Hippocampal formation (tissue), 2 donors: ENCODE measurements around the gene LCOR.

Experiments
- DNase-seq, 2 donors: peaks; one replicate each; lab custom pipeline; 2025; lab: John Stamatoyannopoulos, UW

Gene LCOR

DNA sequence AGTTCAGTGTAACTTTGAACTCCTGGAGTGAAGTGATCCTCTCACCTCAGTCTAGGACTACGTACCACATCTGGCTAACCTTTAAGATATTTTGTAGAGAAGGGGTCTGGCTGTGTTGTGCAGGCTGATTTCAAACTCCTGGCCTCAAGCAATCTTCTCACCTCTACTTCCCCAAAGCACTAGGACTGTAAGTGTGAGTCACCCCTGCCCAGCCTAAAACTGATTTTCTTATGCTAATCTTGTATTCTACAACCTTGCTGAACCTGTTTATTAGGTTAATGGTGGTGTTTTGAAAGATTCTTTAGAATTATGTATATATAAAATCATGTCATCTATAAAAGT is 58.0 kb downstream of the LCOR start:
- DNase-seq: no peak

DNA sequence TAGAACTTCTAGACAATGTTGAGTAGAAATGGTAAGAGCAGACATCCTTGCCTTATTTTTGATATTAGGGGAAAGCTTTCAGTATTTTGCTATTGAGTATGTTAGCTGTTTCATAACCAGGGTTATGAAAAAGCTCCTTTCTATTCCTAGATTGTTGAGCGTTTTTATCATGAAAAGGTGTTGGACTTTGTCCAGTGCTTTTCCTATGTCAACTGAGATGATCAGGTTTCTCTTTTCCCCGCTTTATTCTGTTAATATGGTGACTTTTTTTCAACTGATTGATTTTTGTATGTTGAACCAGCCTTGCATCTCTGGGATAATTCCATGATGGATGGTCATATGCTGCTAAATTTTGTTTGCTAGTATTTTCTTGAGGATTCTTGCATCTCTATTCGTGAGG is 58.5 kb downstream of the LCOR start:
- DNase-seq: no peak

DNA sequence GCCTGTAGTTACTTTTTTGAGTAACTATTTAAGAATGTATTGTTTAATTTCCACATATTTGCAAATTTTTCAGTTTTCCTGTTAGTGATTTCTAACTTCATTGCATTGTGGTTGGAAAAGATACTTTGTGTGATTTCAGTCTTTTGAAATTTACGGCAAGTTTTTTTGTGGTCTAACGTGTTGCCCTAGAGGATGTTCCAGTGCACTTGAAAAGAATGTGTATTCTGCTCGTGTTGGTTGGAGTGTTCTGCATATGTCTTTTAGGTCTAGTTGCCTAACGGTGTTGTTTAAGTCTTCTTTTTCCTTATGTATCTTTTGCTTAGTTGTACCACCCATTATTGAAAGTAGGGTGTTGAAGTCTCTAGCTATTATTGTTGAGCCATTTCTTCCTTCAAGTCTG is 59.7 kb downstream of the LCOR start:
- DNase-seq: no peak

DNA sequence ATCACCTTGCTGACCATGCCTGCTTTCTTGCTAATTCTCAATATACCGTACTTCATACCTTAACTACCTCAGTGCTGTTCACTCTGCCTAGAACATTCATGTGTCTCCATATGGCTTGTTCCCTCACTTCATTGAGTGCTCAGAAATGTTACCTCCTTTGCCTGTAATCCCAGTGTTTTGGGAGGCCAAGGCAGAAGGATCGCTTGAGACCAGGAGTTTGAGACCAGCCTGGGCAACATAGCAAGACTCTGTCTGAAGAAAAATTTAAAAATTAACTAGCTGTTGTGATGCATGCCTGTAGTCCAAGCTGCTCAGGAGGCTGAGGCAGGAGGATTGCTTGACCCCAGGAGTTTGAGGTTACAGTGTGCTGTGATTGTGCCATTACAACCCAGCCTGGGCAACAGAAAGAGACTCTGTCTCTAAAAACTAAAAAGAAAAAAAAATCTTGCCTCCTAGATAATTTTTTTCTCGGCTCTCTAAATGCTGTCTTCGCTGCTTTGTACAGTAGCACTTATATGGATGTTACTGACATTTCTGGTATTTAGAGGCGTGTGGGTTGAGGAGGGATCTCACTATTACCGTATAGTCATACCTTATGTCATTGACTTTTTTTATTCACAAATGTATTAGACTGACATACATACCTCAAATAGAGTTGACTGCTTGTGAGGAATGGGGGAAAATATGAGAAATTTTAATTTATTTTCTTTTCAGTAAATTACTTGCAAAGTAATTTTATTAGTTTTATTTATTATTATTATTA is 63.7 kb downstream of the LCOR start:
- no peak for DNase-seq

DNA sequence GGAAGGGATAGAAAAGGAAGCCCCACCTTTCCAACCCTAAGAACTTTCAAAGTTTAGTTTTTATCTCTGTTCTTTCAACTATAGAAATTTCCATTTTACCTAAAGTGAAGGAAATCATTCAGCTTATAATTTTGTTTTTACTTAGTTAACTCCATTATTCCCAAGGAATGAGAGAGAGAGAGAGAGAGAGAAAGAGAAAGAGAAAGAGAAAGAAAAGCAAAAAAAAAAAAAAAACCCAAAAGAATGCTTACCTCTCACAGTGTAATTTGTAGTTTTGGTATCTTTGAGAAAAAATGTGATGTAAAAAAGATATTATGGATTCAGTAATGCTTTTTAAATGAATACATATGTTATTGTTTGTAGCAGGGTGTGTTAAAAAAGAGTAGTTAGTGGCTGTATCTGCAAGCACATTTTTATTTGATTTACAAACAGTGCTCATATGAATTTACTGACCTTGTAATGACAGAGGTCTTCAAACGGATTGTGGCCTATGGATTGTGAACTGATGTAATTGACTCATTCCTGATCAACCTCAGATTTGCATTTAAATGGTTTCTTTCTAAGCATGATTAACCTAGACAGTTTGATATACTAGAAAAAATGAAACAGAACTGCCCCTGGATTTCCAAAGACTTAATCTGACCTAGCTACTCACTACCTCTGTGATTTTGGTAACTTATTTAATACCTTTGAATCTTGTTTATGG is 64.9 kb downstream of the LCOR start:
- no peak for DNase-seq

DNA sequence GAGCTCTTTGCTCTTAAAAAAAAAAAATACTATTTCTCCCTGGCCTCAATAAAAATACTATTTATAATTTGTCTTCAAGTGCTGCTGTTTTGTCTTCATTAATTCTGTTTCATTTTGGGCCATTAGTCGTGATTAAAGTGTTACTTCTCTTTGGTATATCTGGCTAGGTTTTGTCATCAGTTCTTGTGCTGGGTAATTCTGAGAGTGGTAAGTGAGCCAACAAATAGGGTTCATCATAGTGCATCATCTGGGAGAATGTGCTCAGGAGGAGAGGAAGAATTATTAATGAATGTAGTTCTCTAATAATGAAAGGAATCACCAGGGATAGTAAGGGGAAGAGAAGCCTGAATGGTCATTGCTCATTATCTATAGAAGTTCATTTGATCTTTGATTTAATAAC is 70.0 kb downstream of the LCOR start:
- DNase-seq: no peak

DNA sequence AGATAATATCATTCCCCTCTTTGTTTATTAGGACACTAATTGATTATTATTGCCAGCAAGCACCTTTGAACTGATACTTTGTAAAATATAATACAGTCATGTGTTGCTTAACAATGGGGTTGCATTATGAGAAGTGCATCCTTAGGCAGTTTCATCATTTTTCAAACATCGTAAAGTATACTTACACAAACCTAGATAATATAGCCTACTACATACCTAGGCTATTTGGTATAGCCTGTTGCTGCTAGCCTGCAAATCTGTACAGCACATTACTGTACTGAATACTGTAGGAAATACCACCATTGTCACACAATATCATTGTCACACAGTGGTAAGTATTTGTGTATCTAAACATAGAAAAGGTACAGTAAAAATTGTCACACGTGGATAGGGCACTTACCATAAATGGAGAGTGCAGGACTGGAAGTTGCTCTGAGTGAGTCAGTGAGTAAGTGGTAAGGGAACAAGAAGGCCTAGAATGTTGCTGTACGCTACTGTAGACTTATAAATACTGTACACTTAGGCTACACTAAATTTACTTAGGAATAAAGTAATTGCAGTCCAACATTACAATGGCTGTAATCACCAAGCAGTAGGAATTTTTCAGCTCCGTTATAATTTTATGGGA is 70.7 kb downstream of the LCOR start:
- DNase-seq: no peak

DNA sequence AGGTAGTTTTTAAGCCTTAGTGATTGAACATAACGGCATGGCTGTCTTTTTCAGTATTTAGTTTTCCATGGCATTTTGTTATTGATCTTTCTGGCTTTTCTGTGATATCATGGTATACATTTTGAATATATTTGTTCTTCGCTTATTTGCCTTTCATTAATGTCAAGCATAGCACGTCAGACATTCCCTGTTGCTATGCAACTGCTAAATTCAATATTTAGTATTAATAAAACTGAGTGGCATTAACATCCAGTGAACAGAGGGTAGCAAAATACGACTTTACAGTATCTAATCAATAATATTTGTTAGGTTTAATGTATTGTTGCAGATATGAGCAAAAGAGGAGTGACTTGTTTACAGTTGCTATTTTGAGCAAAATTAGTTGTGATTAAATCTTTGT is 72.5 kb downstream of the LCOR start:
- no peak for DNase-seq

DNA sequence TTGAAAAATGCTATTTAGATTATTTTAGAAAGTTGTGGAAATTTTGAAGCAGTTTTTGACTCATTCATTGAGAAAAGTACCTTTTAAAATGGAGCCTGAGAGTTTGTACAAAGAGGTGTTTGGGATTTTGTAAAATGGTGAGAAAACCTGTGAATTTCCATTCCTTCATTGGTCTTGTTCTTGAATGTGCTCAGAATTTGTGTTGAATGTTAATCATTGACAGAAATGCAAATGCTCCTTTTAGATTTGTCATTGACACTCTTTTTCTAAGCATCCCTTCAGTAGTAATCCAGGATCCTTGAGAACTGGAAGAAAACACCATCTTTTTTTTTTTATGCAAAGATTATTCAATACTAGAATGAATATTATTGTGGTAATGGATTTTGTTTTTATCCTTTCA is 74.8 kb downstream of the LCOR start:
- DNase-seq: no peak

DNA sequence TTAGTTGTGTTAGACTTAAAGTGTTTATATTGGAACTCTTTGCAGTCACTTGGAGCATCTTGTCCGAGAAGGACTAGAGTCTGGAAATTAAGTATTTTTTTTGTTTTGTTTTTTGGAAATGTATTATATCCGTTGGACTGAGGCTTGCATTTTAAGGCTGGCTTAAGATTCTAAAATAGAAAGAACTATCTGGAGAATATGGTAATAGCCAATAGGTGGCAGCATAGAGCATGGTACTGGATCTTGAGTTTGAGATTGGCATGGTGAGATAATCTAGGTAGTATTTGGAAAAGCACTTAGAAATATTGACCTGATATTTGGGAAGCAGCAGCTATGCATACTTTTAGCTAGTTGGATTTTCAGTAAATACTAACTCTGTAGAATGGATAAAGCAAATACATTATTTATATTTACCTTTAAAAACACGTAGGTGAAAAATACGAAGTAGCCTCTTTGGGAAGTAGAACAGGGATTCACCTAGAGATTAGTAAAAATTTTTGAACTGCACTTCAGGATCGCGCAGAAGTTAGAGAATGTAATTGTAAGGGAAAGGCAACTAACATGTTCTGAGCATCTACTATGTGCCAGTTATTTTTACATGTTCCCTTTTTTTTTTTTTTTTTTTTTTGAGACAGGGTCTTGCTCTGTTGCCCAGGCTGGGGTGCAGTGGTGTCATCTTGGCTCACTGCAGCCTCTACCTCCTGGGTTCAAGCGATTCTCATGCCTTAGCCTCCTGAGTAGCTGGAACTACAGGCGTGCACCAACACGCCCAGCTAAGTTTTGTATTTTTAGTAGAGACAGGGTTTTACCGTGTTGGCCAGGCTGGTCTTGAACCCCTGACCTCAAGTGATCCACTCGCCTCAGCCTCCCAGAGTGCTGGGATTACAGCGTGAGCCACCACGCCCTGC is 78.6 kb downstream of the LCOR start:
- no peak for DNase-seq

DNA sequence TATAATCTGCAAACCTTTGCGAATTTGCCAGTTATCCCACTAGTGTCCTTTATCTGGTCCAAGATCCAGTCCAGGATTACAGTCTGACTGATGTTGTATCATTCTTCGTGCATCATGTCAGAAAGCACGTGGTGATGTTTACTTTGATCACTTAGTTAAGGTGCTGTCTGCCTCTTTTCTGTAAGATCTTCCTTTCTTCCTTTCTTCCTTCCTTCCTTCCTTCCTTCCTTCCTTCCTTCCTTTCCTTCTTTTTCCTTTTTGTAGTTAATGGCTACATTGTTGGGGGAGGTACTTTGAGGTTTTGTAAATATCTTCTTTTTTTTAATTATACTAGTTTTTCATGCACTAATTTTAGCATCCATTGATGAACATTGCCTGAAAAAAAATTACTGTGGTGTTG is 80.3 kb downstream of the LCOR start:
- no peak for DNase-seq

DNA sequence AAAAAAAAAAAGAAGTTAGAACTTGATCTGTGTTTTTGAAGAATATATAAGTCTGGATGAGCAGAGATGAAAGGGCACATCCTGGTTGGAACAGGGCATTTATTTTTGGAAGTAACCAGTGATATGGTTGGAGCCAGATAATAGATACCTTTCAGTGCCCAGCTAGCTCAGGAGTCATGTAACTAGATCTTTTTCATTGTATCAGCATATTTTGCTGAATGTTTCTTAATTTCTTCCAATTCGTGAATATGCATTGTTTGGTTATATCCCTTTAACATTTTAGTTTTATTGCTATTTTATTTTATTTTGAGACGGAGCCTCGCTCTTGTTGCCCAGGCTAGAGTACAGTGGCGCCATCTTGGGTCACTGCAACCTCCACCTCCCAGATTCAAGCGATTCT is 81.8 kb downstream of the LCOR start:
- DNase-seq: no peak

DNA sequence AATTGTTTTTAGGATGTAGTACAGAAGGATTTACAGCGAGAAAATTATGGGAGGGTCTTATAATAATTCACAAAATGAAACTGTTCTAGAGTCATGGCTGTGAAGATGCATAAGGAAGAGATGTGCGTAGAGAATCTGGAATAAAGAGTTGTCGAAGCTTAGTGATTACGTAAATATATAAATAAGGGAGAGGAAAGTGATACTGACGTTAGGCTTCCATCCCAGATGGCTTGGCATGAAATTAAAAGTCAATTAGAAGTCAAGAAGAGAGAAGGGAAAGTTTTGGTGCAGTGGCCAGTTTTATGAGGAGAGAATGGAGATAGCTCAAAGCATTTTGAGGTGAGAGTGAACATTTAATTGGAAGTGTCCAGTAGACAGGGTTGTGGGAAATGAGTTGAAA is 85.5 kb downstream of the LCOR start:
- DNase-seq: no peak

DNA sequence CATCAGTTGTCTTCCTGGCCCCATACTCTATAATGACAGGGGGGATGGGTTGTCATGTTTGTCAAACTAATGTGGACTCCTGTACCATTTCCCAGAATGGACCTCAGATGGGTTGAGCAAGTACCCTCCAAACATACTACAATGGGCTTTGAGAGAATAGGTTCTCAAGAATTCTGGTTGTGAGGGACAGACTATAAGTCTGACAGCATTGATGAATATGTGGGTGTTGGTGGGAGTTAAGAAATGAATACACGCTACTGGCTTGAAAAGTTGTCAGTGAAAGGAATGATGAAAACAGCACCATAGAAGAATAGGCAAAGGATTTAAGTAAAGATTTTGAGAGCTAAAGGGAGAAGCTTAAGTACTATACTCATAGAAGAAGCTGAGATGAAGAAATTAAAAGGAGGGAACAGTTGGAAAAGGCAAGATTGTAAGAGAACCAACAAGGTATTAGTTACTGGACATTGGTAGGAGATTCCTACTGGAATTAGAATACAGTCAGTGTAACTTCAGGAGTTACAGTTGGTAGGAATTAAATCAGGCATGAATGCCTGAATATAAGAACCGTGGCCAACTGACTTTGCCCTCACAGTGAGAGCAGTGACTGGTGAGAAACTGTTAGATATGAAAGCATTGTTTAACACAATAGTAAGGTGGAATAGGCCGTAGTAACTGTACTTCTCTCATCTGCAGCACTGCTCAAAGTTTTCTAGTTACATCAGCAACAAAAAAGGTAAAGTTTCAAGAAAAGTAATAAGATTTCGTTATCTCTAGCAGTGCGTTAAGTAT is 86.3 kb downstream of the LCOR start:
- DNase-seq: no peak

DNA sequence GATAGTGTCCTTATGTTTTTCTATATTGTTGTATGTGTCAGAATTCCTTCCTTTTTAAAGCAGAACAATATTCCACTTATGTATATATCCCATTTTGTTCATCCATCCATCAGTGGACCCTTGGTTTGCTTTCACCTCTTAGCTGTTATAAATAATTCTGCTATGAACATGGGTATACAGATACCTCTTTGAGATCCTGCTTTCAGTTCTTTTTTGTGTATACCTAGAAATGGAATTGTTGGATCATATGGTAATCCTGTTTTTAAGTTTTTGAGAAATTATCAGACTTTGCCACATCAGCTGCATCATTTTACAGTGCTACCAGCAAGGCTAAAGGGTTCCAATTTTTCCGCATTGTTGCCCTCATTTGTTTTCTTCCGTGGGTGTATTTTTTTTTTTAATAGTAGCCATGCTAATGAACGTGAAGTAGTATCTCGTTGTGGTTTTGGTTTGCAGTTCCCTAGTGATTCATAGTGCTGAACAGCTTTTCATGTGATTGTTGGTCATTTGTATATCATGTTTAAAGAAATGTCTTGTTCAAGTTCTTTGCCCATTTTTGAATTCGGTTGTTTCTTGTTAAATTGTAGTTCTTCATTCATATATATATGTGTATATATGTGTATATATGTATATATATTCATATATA is 87.8 kb downstream of the LCOR start:
- no peak for DNase-seq

DNA sequence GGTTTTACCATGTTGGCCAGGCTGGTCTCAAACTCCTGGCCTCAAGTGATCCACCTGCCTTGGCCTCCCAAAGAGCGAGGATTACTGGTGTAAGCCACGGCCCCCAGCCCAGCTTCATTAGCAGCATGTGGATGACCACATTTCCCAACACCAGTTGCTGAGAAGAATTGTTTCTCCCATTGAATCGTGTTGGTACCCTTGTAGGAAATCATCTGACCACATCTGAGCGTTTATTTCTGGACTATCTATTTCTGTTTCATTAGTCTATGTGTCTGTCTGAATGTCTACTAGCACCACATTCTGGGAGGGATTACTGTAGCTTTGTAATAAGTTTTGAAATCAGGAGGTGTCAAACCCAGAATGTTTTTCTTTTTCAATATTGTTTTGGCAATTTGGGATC is 89.6 kb downstream of the LCOR start:
- no peak for DNase-seq

DNA sequence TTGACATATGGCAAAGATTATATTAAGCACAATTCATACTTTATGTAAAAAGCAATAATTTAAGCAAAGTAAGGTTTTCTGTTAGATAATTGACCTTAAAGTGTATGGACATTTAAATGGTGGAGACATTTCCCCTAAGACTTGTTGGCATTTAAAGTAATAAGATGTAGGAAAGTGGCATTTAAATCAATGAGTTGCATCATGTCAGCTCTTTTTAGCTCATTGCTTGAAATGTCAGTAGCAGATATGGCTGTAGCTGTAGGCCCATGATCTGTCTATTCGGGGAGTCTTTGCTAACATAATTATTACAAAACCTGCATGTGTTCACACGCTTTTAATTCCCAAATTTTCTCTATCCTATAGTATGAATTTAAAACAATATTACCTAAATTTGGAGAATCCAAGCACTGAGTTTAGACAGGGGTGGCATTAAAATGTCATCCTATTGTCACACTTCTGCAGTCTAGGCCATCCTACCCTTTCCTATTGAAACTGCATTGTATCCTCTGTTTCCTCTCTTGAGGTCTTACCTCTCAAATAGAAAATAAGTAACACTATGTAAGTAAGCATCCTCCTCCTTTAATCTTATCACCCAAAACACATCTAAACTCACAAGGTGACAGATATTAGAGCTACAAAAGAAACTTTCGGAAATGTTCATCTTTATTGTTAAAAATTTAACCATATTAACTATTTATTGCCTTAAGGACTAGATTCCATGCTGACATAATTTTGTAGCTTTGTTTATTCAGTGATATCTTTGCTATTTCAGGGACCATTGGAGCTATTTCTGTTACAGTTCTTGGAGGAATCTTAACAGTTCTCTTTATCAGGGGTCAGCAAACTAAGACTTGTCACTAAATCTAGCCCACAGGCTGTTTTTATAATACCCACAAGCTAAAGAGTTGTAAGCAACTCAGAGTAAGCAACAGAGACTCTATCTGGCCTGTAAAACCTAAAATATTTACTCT is 91.2 kb downstream of the LCOR start:
- no peak for DNase-seq

DNA sequence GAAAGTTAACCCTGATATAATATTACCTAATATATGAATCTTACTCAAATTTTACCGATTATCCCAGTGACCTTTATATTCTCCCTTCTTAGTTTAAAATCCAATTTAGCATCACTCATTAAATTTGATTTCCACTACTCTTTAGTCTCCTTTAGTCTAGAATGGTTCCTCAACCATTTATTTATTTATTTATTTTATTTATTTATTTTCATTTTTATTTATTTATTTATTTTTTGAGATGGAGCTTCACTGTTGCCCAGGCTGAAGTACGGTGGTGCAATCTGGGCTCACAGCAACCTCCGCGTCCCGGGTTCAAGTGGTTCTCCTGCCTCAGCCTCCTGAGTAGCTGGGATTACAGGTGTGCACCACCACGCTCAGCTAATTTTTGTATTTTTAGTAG is 92.8 kb downstream of the LCOR start:
- no peak for DNase-seq

DNA sequence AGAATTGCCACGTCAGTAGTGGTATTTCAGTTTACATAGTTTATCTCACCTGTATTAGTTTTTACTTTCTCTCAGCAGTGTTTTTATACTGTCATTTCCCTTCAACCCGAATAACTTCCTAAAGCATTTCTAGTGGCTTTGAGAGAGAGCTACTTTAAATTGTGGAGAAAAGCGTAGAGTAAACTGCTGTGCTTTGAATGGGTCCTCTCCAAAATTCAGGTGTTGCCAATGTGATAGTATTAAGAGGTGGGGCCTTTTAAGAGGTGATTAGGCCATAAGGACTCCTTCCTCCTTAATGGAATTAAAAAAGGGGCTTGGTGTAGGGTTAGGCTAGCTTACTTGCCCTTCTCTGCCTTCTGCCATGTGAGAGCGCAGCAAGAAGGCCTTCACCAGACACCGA is 98.4 kb downstream of the LCOR start:
- DNase-seq: no peak

DNA sequence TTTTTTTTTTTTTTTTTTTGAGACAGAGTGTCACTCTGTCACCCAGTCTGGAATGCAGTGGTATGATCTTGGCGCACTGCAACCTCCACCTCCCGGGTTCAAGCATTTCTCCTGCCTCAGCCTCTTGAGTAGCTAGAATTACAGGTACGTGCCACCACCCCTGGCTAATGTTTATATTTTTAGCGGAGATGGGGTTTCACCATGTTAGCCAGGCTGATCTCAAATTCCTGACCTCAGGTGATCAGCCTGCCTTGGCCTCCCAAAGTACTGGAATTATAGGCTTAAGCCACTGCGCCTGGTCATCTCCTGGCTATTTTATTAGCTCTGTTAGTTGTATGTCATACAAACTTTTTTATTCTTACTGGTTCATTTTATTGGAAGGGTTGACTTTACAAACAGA is 103.0 kb downstream of the LCOR start:
- DNase-seq: no peak
